ENCODE data around the gene SUPT3H.

The SUPT3H gene

GRCh38 chr6:45038226-45038625, 339.5 kb downstream of the SUPT3H start:
- Histone ChIP-seq H3K9ac (ENCODE audit: low read length) (no peak overlapping the region), H4K12ac (ENCODE audit: low read depth, low read length) (no peak overlapping the region), H2AK5ac (ENCODE audit: low read length) (no peak overlapping the region), H3K18ac (ENCODE audit: low read length) (no peak overlapping the region), H2BK5ac (ENCODE audit: low read depth, low read length, poor library complexity) (no peak overlapping the region), H3K4ac (ENCODE audit: low read depth, low read length) (no peak overlapping the region), H3K27ac (ENCODE audit: low read depth, low read length) (no peak overlapping the region), H2BK12ac (ENCODE audit: low read length) (no peak overlapping the region), H3K9me3 (ENCODE audit: insufficient read depth, low read depth, low read length) (no peaks in the 10 kb centered on the region), H3K27me3 (ENCODE audit: insufficient read depth, low read length) (no peaks in the 10 kb centered on the region), H4K91ac (ENCODE audit: low read depth, low read length) (no peak overlapping the region), H2BK120ac (ENCODE audit: insufficient read depth, low read length, poor library complexity) (no peak overlapping the region), H3K14ac (ENCODE audit: low read length) (no peak overlapping the region), H3K4me2 (ENCODE audit: low read length) (no peak overlapping the region), H3K23ac (ENCODE audit: low read length) (no peak overlapping the region), H3K36me3 (ENCODE audit: control insufficient read depth in 1 of 2, insufficient read depth in 2 of 2, low read length in 2 of 2) (no peaks in the 10 kb centered on the region), H3K79me1 (ENCODE audit: low read length) (no peaks in the 10 kb centered on the region), H3K4me1 (ENCODE audit: control insufficient read depth in 1 of 2, insufficient read depth in 2 of 2, low read length in 2 of 2) (no peaks in the 10 kb centered on the region), H2AFZ (ENCODE audit: insufficient read depth, low read length, poor library complexity) (no peak overlapping the region), H3K4me3 (ENCODE audit: low read depth, low read length) (no peak overlapping the region), H3K79me2 (ENCODE audit: control insufficient read depth, insufficient read depth, low read length, poor library complexity) (no peaks in the 10 kb centered on the region), H4K8ac (ENCODE audit: low read depth, low read length) (no peak overlapping the region)
- no peak for DNase-seq
- WGBS (ENCODE audit: extremely low coverage, insufficient coverage, insufficient read length), result no CpG with 5 or more reads among the region's 1 CpG

- H3K27me3 ChIP-seq (ENCODE audit: insufficient read depth, low read length), result no peaks in the 10 kb centered on the region
- no peak overlapping the region for H3K23ac ChIP-seq (ENCODE audit: low read length)
- H4K8ac ChIP-seq (ENCODE audit: low read depth, low read length), result no peak overlapping the region
- no peak overlapping the region for H4K12ac ChIP-seq (ENCODE audit: low read depth, low read length)
- no peak overlapping the region for H3K14ac ChIP-seq (ENCODE audit: low read length)
- no peak overlapping the region for H3K27ac ChIP-seq (ENCODE audit: low read depth, low read length)
- no peaks in the 10 kb centered on the region for H3K9me3 ChIP-seq (ENCODE audit: insufficient read depth, low read depth, low read length)
- no peak overlapping the region for H3K9ac ChIP-seq (ENCODE audit: low read length)
- DNase-seq, result no peak
- no peak overlapping the region for H2BK5ac ChIP-seq (ENCODE audit: low read depth, low read length, poor library complexity)
- no peaks in the 10 kb centered on the region for H3K4me1 ChIP-seq (ENCODE audit: control insufficient read depth in 1 of 2, insufficient read depth in 2 of 2, low read length in 2 of 2)
- H3K18ac ChIP-seq (ENCODE audit: low read length), result no peak overlapping the region
- H3K79me2 ChIP-seq (ENCODE audit: control insufficient read depth, insufficient read depth, low read length, poor library complexity), result no peaks in the 10 kb centered on the region
- no peak overlapping the region for H4K91ac ChIP-seq (ENCODE audit: low read depth, low read length)
- H2AK5ac ChIP-seq (ENCODE audit: low read length), result no peak overlapping the region
- no peak overlapping the region for H3K4me2 ChIP-seq (ENCODE audit: low read length)
- H2BK12ac ChIP-seq (ENCODE audit: low read length), result no peak overlapping the region
- no peak overlapping the region for H3K4ac ChIP-seq (ENCODE audit: low read depth, low read length)
- no peaks in the 10 kb centered on the region for H3K79me1 ChIP-seq (ENCODE audit: low read length)
- H2AFZ ChIP-seq (ENCODE audit: insufficient read depth, low read length, poor library complexity), result no peak overlapping the region
- H3K36me3 ChIP-seq (ENCODE audit: control insufficient read depth in 1 of 2, insufficient read depth in 2 of 2, low read length in 2 of 2), result no peaks in the 10 kb centered on the region
- H2BK120ac ChIP-seq (ENCODE audit: insufficient read depth, low read length, poor library complexity), result no peak overlapping the region
- no CpG with 5 or more reads among the region's 3 CpGs for WGBS (ENCODE audit: extremely low coverage, insufficient coverage, insufficient read length)
- H3K4me3 ChIP-seq (ENCODE audit: low read depth, low read length), result no peak overlapping the region
Measured at GRCh38 chr6:45036103-45036502, 341.6 kb downstream of the SUPT3H start.

GRCh38 chr6:45032426-45032825, 345.3 kb downstream of the SUPT3H start:
- H3K4ac ChIP-seq (ENCODE audit: low read depth, low read length), result no peak overlapping the region
- H3K9me3 ChIP-seq (ENCODE audit: insufficient read depth, low read depth, low read length), result no peaks in the 10 kb centered on the region
- H4K91ac ChIP-seq (ENCODE audit: low read depth, low read length), result no peak overlapping the region
- H2AFZ ChIP-seq (ENCODE audit: insufficient read depth, low read length, poor library complexity), result no peak overlapping the region
- H4K8ac ChIP-seq (ENCODE audit: low read depth, low read length), result no peak overlapping the region
- no peak for DNase-seq
- no peak overlapping the region for H2AK5ac ChIP-seq (ENCODE audit: low read length)
- no peak overlapping the region for H2BK12ac ChIP-seq (ENCODE audit: low read length)
- no peak overlapping the region for H3K18ac ChIP-seq (ENCODE audit: low read length)
- H3K27ac ChIP-seq (ENCODE audit: low read depth, low read length), result no peak overlapping the region
- no CpG with 5 or more reads among the region's 2 CpGs for WGBS (ENCODE audit: extremely low coverage, insufficient coverage, insufficient read length)
- H3K4me3 ChIP-seq (ENCODE audit: low read depth, low read length), result no peak overlapping the region
- no peaks in the 10 kb centered on the region for H3K79me2 ChIP-seq (ENCODE audit: control insufficient read depth, insufficient read depth, low read length, poor library complexity)
- H3K23ac ChIP-seq (ENCODE audit: low read length), result no peak overlapping the region
- no peaks in the 10 kb centered on the region for H3K4me1 ChIP-seq (ENCODE audit: control insufficient read depth in 1 of 2, insufficient read depth in 2 of 2, low read length in 2 of 2)
- no peak overlapping the region for H3K9ac ChIP-seq (ENCODE audit: low read length)
- H3K79me1 ChIP-seq (ENCODE audit: low read length), result no peaks in the 10 kb centered on the region
- no peak overlapping the region for H2BK5ac ChIP-seq (ENCODE audit: low read depth, low read length, poor library complexity)
- H4K12ac ChIP-seq (ENCODE audit: low read depth, low read length), result no peak overlapping the region
- H3K36me3 ChIP-seq (ENCODE audit: control insufficient read depth in 1 of 2, insufficient read depth in 2 of 2, low read length in 2 of 2), result no peaks in the 10 kb centered on the region
- no peak overlapping the region for H2BK120ac ChIP-seq (ENCODE audit: insufficient read depth, low read length, poor library complexity)
- H3K4me2 ChIP-seq (ENCODE audit: low read length), result no peak overlapping the region
- no peak overlapping the region for H3K14ac ChIP-seq (ENCODE audit: low read length)
- no peaks in the 10 kb centered on the region for H3K27me3 ChIP-seq (ENCODE audit: insufficient read depth, low read length)

GRCh38 chr6:45031601-45032000, 346.1 kb downstream of the SUPT3H start:
- Histone ChIP-seq H3K79me2 (ENCODE audit: control insufficient read depth, insufficient read depth, low read length, poor library complexity) (no peaks in the 10 kb centered on the region), H3K9me3 (ENCODE audit: insufficient read depth, low read depth, low read length) (no peaks in the 10 kb centered on the region), H4K8ac (ENCODE audit: low read depth, low read length) (no peak overlapping the region), H2AK5ac (ENCODE audit: low read length) (no peak overlapping the region), H3K27me3 (ENCODE audit: insufficient read depth, low read length) (no peaks in the 10 kb centered on the region), H3K36me3 (ENCODE audit: control insufficient read depth in 1 of 2, insufficient read depth in 2 of 2, low read length in 2 of 2) (no peaks in the 10 kb centered on the region), H3K4me3 (ENCODE audit: low read depth, low read length) (no peak overlapping the region), H4K12ac (ENCODE audit: low read depth, low read length) (no peak overlapping the region), H3K79me1 (ENCODE audit: low read length) (no peaks in the 10 kb centered on the region), H3K4ac (ENCODE audit: low read depth, low read length) (no peak overlapping the region), H3K4me1 (ENCODE audit: control insufficient read depth in 1 of 2, insufficient read depth in 2 of 2, low read length in 2 of 2) (no peaks in the 10 kb centered on the region), H2BK12ac (ENCODE audit: low read length) (no peak overlapping the region), H3K23ac (ENCODE audit: low read length) (no peak overlapping the region), H2BK5ac (ENCODE audit: low read depth, low read length, poor library complexity) (no peak overlapping the region), H4K91ac (ENCODE audit: low read depth, low read length) (no peak overlapping the region), H3K18ac (ENCODE audit: low read length) (no peak overlapping the region), H3K4me2 (ENCODE audit: low read length) (no peak overlapping the region), H3K27ac (ENCODE audit: low read depth, low read length) (no peak overlapping the region), H3K14ac (ENCODE audit: low read length) (no peak overlapping the region), H2AFZ (ENCODE audit: insufficient read depth, low read length, poor library complexity) (no peak overlapping the region), H3K9ac (ENCODE audit: low read length) (no peak overlapping the region), H2BK120ac (ENCODE audit: insufficient read depth, low read length, poor library complexity) (no peak overlapping the region)
- peak in 1 of 2 donors; percentile 8 for DNase-seq
- no CpG with 5 or more reads among the region's 1 CpG for WGBS (ENCODE audit: extremely low coverage, insufficient coverage, insufficient read length)

All from trophoblast cell (in vitro differentiated cells and primary cell).